Heart right ventricle (tissue), 16 donors: Measurements from ENCODE around the gene TUBG2. TPM values are rescaled to one million over a fixed set of nuclear protein-coding genes. Genes with fewer than 3 reads are reported as not detected.

Source experiments
- ATAC-seq, 8 donors: fragments of 200-7000 bp; cut with Tn5 transposase; one replicate each; pipeline ENCODE4 v1.9.1; 2020; ENCODE audit warnings: mild to moderate bottlenecking in 8 of 8, moderate library complexity in 8 of 8, moderate number of reproducible peaks in 1 of 8
- DNase-seq, 2 donors: peaks; one replicate each; pipeline ENCODE4 v3.0.0-alpha.2; 2020
- H3K27ac ChIP-seq, 10 donors: fragments of 200-600 bp; sonication (generic) in 2 of 10; one replicate each; pipeline versions ENCODE4 v1.5.0 to v1.8.0; 2020 to 2022; ENCODE audit warnings: mild to moderate bottlenecking in 3 of 10
- H3K27me3 ChIP-seq, 7 donors: fragments of 200-600 bp; one replicate each; pipeline ENCODE4 v1.8.0; 2021 to 2022; ENCODE audit warnings: mild to moderate bottlenecking in 2 of 7
- H3K36me3 ChIP-seq, 9 donors: fragments of 200-600 bp; sonication (generic) in 1 of 9; one replicate each; pipeline versions ENCODE4 v1.5.0 to v1.8.0; 2020 to 2022; ENCODE audit warnings: mild to moderate bottlenecking in 2 of 9
- H3K4me1 ChIP-seq, 9 donors: fragments of 200-600 bp; sonication (generic) in 1 of 9; one replicate each; pipeline versions ENCODE4 v1.5.0 to v1.8.0; 2020 to 2022; ENCODE audit warnings: mild to moderate bottlenecking in 4 of 9
- H3K4me3 ChIP-seq, 10 donors: fragments of 200-600 bp; sonication (generic) in 2 of 10; one replicate each; pipeline versions ENCODE4 v1.5.0 to v1.8.0; 2020 to 2022; ENCODE audit warnings: mild to moderate bottlenecking in 7 of 10, moderate library complexity in 2 of 10
- H3K9me3 ChIP-seq, 11 donors: fragments of 200-600 bp in 10 of 11; sonication (generic) in 2 of 11; one replicate each; pipeline versions ENCODE4 v1.5.0 to v1.8.0; 2013 to 2022; ENCODE audit warnings: mild to moderate bottlenecking in 2 of 11, control low read depth in 1 of 11, moderate library complexity in 1 of 11
- WGBS, 2 donors: extraction: QIAGEN DNeasy Blood & Tissue Kit; methylation state at CpG; one replicate each; pipeline ENCODE4 v1.1.7; 2013; ENCODE audit warnings: inconsistent platforms in 1 of 2; 5-methylcytosine and 5-hydroxymethylcytosine counted together
- intact Hi-C, 10 donors: fragments of 100-400 bp; cut with DNase I; formaldehyde crosslinking; loops; one replicate each; pipeline versions ENCODE4 v1.11.1 to v1.14.2; 2022
- polyA plus RNA-seq, 2 donors: library from polyadenylated mRNA; stranded (reverse); fragments of 200-250 nt; gene quantifications; one replicate each; pipeline ENCODE4 v1.2.3, GENCODE V29; 2013
- total RNA-seq, 10 donors: library from RNA; stranded (reverse); fragmentation: NEBNext Ultra II Directional in 3 of 10; extraction: Animal tissue kit (Norgen Biotek cat#: 25700) in 3 of 10; gene quantifications; one replicate each; pipeline versions ENCODE4 v1.2.1 to v1.2.4, GENCODE V29; 2021 to 2023
- TF ChIP-seq, protein P1 (sequence below), 9 donors: fragments of 200-600 bp; sonication (generic) in 2 of 9; IDR thresholded peaks; one replicate each; pipeline versions ENCODE4 v1.5.0 to v1.8.0; 2021 to 2022; ENCODE audit warnings: antibody characterized with exemption in 9 of 9, mild to moderate bottlenecking in 5 of 9, moderate library complexity in 1 of 9
- donor health status: Arrhythmogenic right ventricular cardiomyopathy.
- donor health status: ischemic (EF 13 %, LVEDD 7.1; RV severe dilation, severe dysfunction).
- donor health status: healthy with polysubstance abuse.
- donor health status: DM: no; HTN: yes; CAD: no.
- donor health status: DM: no; HTN: no; CAD: no.
- donor health status: ischemic (EF 25% LVEDD 6.9; RV normal size, moderate dysfunction).
- donor health status: ischemic (EF 25% LVEDD 5.7; RV mildly dilated, moderate dysfunction).
- donor health status: healthy.
- donor health status: DM: yes; HTN: yes; CAD: no.
- donor health status: Ischemic cardiomyopathy.
- donor health status: ischemic (EF 35%, LVEDD 5.7; RV mildly dilated, moderate dysfunction).
- donor health status: nonischemic (EF 11% LVEDD 7.7; RV severe dilation, severe dysfunction).
- donor health status: DM: yes; HTN: yes; CAD: no.
- donor health status: PGD.
- donor health status: ischemic (EF 29% LVEDD 5.4; RV normal size, mild dysfunction).
- donor health status: nonischemic (EF 23%, LVEDD 6.1; RV moderate dilation, normal function).

The TUBG2 gene
- total and polyA plus RNA-seq, 12 donors: 9.8 to 21.3 (median 14.7) TPM

DNA sequence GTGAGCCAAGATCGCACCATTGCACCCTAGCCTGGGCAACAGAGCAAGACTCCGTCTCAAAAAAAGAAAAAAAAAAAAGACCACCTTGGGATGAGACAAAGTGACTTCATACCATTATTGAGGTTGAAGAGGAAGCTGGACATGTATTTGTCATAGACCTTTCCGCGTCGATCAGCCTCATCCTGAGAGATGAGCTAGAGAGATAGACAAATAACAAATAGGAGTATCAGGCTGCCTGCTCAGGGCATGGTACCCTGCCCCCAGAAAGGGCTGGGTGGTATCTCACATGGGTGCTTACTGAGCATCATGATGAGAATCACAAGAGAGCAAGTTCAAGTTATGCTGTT, 45.4 kb downstream of the TUBG2 start:
- TF ChIP-seq, protein P1, sequence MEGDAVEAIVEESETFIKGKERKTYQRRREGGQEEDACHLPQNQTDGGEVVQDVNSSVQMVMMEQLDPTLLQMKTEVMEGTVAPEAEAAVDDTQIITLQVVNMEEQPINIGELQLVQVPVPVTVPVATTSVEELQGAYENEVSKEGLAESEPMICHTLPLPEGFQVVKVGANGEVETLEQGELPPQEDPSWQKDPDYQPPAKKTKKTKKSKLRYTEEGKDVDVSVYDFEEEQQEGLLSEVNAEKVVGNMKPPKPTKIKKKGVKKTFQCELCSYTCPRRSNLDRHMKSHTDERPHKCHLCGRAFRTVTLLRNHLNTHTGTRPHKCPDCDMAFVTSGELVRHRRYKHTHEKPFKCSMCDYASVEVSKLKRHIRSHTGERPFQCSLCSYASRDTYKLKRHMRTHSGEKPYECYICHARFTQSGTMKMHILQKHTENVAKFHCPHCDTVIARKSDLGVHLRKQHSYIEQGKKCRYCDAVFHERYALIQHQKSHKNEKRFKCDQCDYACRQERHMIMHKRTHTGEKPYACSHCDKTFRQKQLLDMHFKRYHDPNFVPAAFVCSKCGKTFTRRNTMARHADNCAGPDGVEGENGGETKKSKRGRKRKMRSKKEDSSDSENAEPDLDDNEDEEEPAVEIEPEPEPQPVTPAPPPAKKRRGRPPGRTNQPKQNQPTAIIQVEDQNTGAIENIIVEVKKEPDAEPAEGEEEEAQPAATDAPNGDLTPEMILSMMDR (IDR thresholded peaks at IDR 0.05): no peak
- 95 to 96% methylated on average over 5 of the region's 5 CpGs for WGBS, 2 donors
- no peak for DNase-seq

DNA sequence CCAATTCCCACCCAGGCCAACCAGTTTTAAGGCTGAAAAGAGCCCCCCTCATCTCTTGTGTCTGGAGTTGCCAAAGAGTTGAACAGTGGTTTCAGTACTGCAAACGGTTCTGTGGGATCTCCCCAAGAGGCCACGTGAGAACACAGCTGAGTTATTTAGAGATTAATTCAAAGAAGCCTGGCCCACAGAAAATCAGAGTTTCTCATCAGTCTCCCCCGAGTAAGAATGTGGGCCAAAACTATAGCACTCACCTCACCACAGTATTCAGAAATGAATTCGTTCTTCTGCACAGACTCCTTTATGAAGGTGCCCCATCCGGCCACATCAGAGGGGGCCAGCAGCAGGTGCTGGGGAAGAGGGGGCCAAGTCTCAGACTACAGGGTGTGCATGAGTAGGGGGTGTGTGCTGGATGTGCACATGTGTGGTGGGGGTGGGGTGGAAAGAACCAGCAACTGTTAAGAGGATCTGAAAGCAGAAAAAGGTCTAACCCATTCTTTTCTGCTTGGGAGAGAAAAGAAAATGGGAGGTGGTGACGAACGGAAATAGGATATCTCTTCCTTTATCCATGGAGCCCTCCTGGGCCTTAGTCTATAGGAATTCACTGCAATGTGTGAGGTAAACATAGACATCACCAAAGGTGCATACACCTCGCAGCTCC, 45.9 kb downstream of the TUBG2 start:
- ATAC-seq: no peak
- DNase-seq: no peak
- TF ChIP-seq, protein P1 (IDR thresholded peaks at IDR 0.05): no peak
- intact Hi-C loops: no loop called here
- H3K36me3 ChIP-seq: peaks cover 15 to 100% (median 92%) of the 10 kb centered on the region in 9 donors
- H3K27me3 ChIP-seq: no peaks in the 10 kb centered on the region
- WGBS, 2 donors: 86 to 88% methylated on average over 8 of the region's 8 CpGs
- no peak overlapping the region for H3K4me3 ChIP-seq
- H3K27ac ChIP-seq: no peak overlapping the region
- H3K4me1 ChIP-seq: no peaks in the 10 kb centered on the region
- no peaks in the 10 kb centered on the region for H3K9me3 ChIP-seq

More for the DNA sequence above, 45.4 kb downstream of the TUBG2 start:
- no peaks in the 10 kb centered on the region for H3K27me3 ChIP-seq
- H3K27ac ChIP-seq: no peak overlapping the region
- no peak overlapping the region for H3K4me3 ChIP-seq
- intact Hi-C loops: no loop called here
- H3K4me1 ChIP-seq: peaks cover 0 to 2% (median 1%) of the 10 kb centered on the region in 9 donors
- no peaks in the 10 kb centered on the region for H3K9me3 ChIP-seq
- peaks cover 15 to 100% (median 87%) of the 10 kb centered on the region in 9 donors for H3K36me3 ChIP-seq
- ATAC-seq: no peak

DNA sequence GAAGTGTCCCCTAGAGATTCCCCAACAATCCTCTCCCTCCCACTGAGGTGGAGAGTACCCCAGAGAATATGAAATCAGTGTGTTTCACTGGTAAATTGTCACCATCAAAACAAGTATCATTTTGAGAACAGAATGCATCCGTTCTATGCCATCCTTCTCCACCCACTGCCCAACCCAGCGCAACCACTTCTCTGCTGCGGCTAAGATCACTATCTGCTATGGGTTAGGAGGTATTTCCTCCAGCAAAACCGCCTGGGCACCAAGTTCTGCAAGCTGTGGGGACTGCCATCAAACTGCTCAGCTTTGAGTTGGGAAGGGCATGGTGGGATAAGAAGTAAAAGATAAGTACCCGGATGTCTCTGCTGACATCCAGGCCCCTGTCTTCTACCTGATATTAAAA, 47.6 kb downstream of the TUBG2 start:
- no peak overlapping the region for H3K27ac ChIP-seq
- no peak overlapping the region for H3K4me3 ChIP-seq
- 85 to 86% methylated on average over 5 of the region's 5 CpGs for WGBS, 2 donors
- no peaks in the 10 kb centered on the region for H3K9me3 ChIP-seq
- no peak for DNase-seq
- peaks cover 15 to 100% (median 98%) of the 10 kb centered on the region in 9 donors for H3K36me3 ChIP-seq
- H3K4me1 ChIP-seq: no peaks in the 10 kb centered on the region
- intact Hi-C loops: no loop called here
- TF ChIP-seq, protein P1 (IDR thresholded peaks at IDR 0.05): no peak
- ATAC-seq: no peak
- H3K27me3 ChIP-seq: no peaks in the 10 kb centered on the region

DNA sequence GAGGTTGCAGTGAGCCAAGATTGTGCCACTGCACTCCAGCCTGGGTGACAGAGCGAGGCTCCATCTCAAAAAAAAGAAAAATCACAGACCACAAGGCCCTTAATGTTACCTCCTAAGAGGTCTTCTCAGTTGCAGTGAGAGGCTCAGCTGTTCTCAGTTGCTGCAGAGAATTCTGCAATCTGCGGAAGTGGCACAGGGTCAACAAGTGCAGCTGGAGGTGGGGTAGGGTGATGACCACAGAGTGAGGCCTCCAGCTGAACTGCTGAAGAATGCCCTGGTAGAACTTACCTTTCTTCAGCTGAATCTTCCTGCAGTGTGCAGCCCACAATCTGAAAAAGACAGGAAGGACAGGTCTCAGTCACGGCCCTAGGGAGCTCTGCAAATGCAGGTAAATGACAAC, 49.5 kb downstream of the TUBG2 start:
- TF ChIP-seq, protein P1 (IDR thresholded peaks at IDR 0.05): no peak
- ATAC-seq: no peak
- intact Hi-C loops: no loop called here
- DNase-seq: no peak
- Histone ChIP-seq H3K4me3 (no peak overlapping the region), H3K9me3 (no peaks in the 10 kb centered on the region), H3K36me3 (peaks cover 12 to 100% (median 97%) of the 10 kb centered on the region in 9 donors), H3K4me1 (no peaks in the 10 kb centered on the region), H3K27me3 (no peaks in the 10 kb centered on the region), H3K27ac (no peak overlapping the region)
- WGBS, 2 donors: 92 to 95% methylated on average over 3 of the region's 3 CpGs
